HEK293 (cell line): ENCODE results near the gene MACROD1.

ENCODE experiments used
- CTCF ChIA-PET: fragments of 350-600 bp; formaldehyde crosslinking; extraction: SDS; loops from one replicate; lab custom pipeline; 2021; ENCODE audit warnings: antibody characterized with exemption; lab: Yijun Ruan, JAX
- POLR2A ChIA-PET: fragments of 300-600 bp; formaldehyde crosslinking; extraction: SDS; loops from one replicate; lab custom pipeline; 2020; ENCODE audit warnings: antibody characterized with exemption, inconsistent platforms; lab: Yijun Ruan, JAX
- H3K27ac ChIP-seq: fragments of 200-500 bp; sonication (Bioruptor generic); 2 replicates; pipeline ENCODE4 v1.5.1; 2014; ENCODE audit warnings: low read depth, low read length, control low read depth, inconsistent platforms; ENCODE audit errors: extremely low read depth
- H3K36me3 ChIP-seq, 2 experiments: fragments of 200-500 bp in 1 of 2; sonication (Bioruptor generic) in 1 of 2; 1 replicate in 1 of 2; 2 replicates in 1 of 2; pipeline ENCODE4 v1.5.1; 2014 to 2017; ENCODE audit warnings: inconsistent platforms in 2 of 2, low read length in 2 of 2; ENCODE audit not compliant: control insufficient read depth in 2 of 2, insufficient read depth in 1 of 2
- H3K4me1 ChIP-seq: fragments of 200-500 bp; sonication (Bioruptor generic); 2 replicates; pipeline ENCODE4 v1.5.1; 2014; ENCODE audit warnings: mild to moderate bottlenecking, low read length, inconsistent platforms; ENCODE audit not compliant: control insufficient read depth, insufficient read depth
- H3K4me3 ChIP-seq: 2 replicates; pipeline ENCODE4 v1.5.1; 2011; ENCODE audit warnings: low read depth, mild to moderate bottlenecking, control low read depth, low read length, moderate library complexity
- H3K9me3 ChIP-seq: fragments of 200-500 bp; sonication (Bioruptor generic); 2 replicates; pipeline ENCODE4 v1.5.1; 2014; ENCODE audit warnings: low read depth, low read length, inconsistent platforms; ENCODE audit not compliant: control insufficient read depth, insufficient read depth
- GLIS2 ChIP-seq: fragments of 450-650 bp; formaldehyde crosslinking; IDR thresholded peaks from 2 replicates; pipeline ENCODE4 v1.5.1; 2016; ENCODE audit warnings: missing biosample characterization, missing genetic modification characterization
- HOXC10 ChIP-seq: sonication (generic); formaldehyde crosslinking; IDR thresholded peaks from 2 replicates; pipeline ENCODE4 v1.8.1; 2023; ENCODE audit warnings: mild to moderate bottlenecking, missing genetic modification reagents
- OSR2 ChIP-seq: fragments of 450-650 bp; formaldehyde crosslinking; IDR thresholded peaks from 2 replicates; pipeline ENCODE4 v1.5.1; 2016; ENCODE audit warnings: missing biosample characterization, missing genetic modification characterization
- SALL2 ChIP-seq: fragments of 450-650 bp; formaldehyde crosslinking; IDR thresholded peaks from 2 replicates; pipeline ENCODE4 v1.5.0; 2017; ENCODE audit warnings: missing biosample characterization, mild to moderate bottlenecking, missing genetic modification characterization, borderline replicate concordance
- SP2 ChIP-seq: fragments of 450-650 bp; formaldehyde crosslinking; IDR thresholded peaks from 2 replicates; pipeline ENCODE4 v1.5.1; 2016; ENCODE audit warnings: missing biosample characterization, missing genetic modification characterization
- ZBTB20 ChIP-seq: fragments of 450-650 bp; formaldehyde crosslinking; IDR thresholded peaks from 2 replicates; pipeline ENCODE4 v1.5.1; 2016; ENCODE audit warnings: missing biosample characterization, missing genetic modification characterization
- ZIC2 ChIP-seq: fragments of 450-650 bp; formaldehyde crosslinking; IDR thresholded peaks from 2 replicates; pipeline ENCODE4 v1.5.1; 2016; ENCODE audit warnings: missing biosample characterization, missing genetic modification characterization
- ZNF10 ChIP-seq: fragments of 450-650 bp; formaldehyde crosslinking; IDR thresholded peaks from 2 replicates; pipeline ENCODE4 v1.5.1; 2017; ENCODE audit warnings: missing biosample characterization, missing genetic modification characterization
- ZNF112 ChIP-seq: fragments of 450-650 bp; formaldehyde crosslinking; IDR thresholded peaks from 2 replicates; pipeline ENCODE4 v1.5.0; 2017; ENCODE audit warnings: missing biosample characterization, missing genetic modification characterization
- ZNF133 ChIP-seq: fragments of 450-650 bp; formaldehyde crosslinking; IDR thresholded peaks from 2 replicates; pipeline ENCODE4 v1.5.1; 2016; ENCODE audit warnings: missing biosample characterization, missing genetic modification characterization
- ZNF175 ChIP-seq: fragments of 450-650 bp; formaldehyde crosslinking; IDR thresholded peaks from 2 replicates; pipeline ENCODE4 v1.5.1; 2016; ENCODE audit warnings: missing biosample characterization, missing genetic modification characterization
- ZNF202 ChIP-seq: fragments of 450-650 bp; formaldehyde crosslinking; IDR thresholded peaks from 2 replicates; pipeline ENCODE4 v1.5.1; 2016; ENCODE audit warnings: missing biosample characterization, missing genetic modification characterization, borderline replicate concordance
- ZNF211 ChIP-seq: fragments of 450-650 bp; formaldehyde crosslinking; IDR thresholded peaks from 2 replicates; pipeline ENCODE4 v1.5.1; 2016; ENCODE audit warnings: low read depth, missing biosample characterization, missing genetic modification characterization
- ZNF248 ChIP-seq: fragments of 450-650 bp; formaldehyde crosslinking; IDR thresholded peaks from 2 replicates; pipeline ENCODE4 v1.5.1; 2017; ENCODE audit warnings: missing biosample characterization, missing genetic modification characterization
- ZNF350 ChIP-seq: fragments of 450-650 bp; formaldehyde crosslinking; IDR thresholded peaks from 2 replicates; pipeline ENCODE4 v1.5.0; 2017; ENCODE audit warnings: missing biosample characterization, mild to moderate bottlenecking, missing genetic modification characterization
- ZNF529 ChIP-seq: fragments of 450-650 bp; formaldehyde crosslinking; IDR thresholded peaks from 2 replicates; pipeline ENCODE4 v1.5.1; 2017; ENCODE audit warnings: missing genetic modification characterization, missing biosample characterization; ENCODE audit not compliant: insufficient replicate concordance
- ZNF558 ChIP-seq: fragments of 450-650 bp; formaldehyde crosslinking; IDR thresholded peaks from 2 replicates; pipeline ENCODE4 v1.5.1; 2016; ENCODE audit warnings: missing biosample characterization, missing genetic modification characterization
- ZNF571 ChIP-seq: fragments of 450-650 bp; formaldehyde crosslinking; IDR thresholded peaks from 2 replicates; pipeline ENCODE4 v1.5.0; 2017; ENCODE audit warnings: missing biosample characterization, missing genetic modification characterization
- ZNF610 ChIP-seq: fragments of 450-650 bp; formaldehyde crosslinking; IDR thresholded peaks from 2 replicates; pipeline ENCODE4 v1.5.1; 2016; ENCODE audit warnings: missing biosample characterization, missing genetic modification characterization, borderline replicate concordance
- ZNF785 ChIP-seq: fragments of 450-650 bp; formaldehyde crosslinking; IDR thresholded peaks from 2 replicates; pipeline ENCODE4 v1.5.1; 2016; ENCODE audit warnings: missing biosample characterization, missing genetic modification characterization
- ZSCAN16 ChIP-seq: fragments of 450-650 bp; formaldehyde crosslinking; IDR thresholded peaks from 2 replicates; pipeline ENCODE4 v1.5.1; 2016; ENCODE audit warnings: missing biosample characterization, missing genetic modification characterization
- TF ChIP-seq, protein P1 (sequence below): fragments of 450-650 bp; formaldehyde crosslinking; IDR thresholded peaks from 2 replicates; pipeline ENCODE4 v1.5.1; 2017; ENCODE audit warnings: missing biosample characterization, missing genetic modification characterization
- TF ChIP-seq, protein P2 (sequence below): fragments of 450-650 bp; formaldehyde crosslinking; IDR thresholded peaks from 2 replicates; pipeline ENCODE4 v1.5.1; 2016; ENCODE audit warnings: missing biosample characterization, missing genetic modification characterization, low read depth
- TF ChIP-seq, protein P3 (sequence below): fragments of 450-650 bp; formaldehyde crosslinking; conservative IDR thresholded peaks from 2 replicates; pipeline ENCODE4 v1.5.1; 2016; ENCODE audit warnings: low read depth, missing biosample characterization, missing genetic modification characterization
- TF ChIP-seq, protein P4 (sequence below): fragments of 450-650 bp; formaldehyde crosslinking; IDR thresholded peaks from 2 replicates; pipeline ENCODE4 v1.5.1; 2017; ENCODE audit warnings: missing biosample characterization, mild to moderate bottlenecking, missing genetic modification characterization, moderate library complexity

The MACROD1 gene

DNA sequence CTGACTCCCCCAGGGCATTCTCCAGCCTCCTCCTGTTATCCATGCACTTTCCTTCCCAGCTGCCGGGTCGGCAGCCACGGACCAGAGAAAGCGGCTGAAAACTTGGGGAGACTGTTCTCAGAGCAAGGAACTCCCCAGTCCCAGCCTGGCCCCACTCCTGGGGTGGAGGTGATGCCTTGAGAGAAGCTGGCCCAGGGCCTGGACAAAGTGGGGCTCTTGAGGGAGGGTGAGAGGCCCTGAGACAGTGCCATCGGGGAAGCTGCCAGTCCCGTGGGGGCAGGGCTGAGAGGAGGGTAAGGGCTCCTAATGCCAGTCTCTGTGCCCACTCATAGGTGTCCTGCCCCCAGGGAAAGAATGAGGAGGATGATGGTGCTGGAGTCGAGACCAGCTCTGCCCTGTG, 76.4 kb downstream of the MACROD1 start (continued):
- TF ChIP-seq SP2 (tag by site-specific recombination) (no peak), GLIS2 (tag by site-specific recombination) (no peak), ZNF529 (tag by site-specific recombination) (no peak), ZNF248 (tag by site-specific recombination) (no peak), OSR2 (no peak), ZNF211 (no peak), ZNF202 (tag by site-specific recombination) (no peak)
- TF ChIP-seq, protein P1, sequence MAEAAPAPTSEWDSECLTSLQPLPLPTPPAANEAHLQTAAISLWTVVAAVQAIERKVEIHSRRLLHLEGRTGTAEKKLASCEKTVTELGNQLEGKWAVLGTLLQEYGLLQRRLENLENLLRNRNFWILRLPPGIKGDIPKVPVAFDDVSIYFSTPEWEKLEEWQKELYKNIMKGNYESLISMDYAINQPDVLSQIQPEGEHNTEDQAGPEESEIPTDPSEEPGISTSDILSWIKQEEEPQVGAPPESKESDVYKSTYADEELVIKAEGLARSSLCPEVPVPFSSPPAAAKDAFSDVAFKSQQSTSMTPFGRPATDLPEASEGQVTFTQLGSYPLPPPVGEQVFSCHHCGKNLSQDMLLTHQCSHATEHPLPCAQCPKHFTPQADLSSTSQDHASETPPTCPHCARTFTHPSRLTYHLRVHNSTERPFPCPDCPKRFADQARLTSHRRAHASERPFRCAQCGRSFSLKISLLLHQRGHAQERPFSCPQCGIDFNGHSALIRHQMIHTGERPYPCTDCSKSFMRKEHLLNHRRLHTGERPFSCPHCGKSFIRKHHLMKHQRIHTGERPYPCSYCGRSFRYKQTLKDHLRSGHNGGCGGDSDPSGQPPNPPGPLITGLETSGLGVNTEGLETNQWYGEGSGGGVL = no peak

DNA sequence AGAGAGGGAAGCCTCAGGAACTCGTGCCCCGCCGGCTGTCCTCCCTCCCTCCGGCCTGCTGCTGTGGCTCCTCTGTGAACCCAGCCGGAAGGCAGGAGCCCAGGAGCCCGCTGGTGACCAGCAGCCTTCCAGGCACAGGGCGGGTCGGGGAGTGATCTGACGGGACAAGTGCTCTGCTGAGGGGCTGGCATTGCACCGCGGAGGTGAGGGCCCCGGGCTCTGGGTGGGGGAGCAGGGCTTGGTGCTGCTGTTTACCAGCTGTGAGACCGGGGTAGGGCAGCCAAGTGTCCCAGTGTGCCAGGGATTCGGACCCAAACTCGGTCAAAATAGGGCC, 76.9 kb downstream of the MACROD1 start:
- no peak for TF ChIP-seq ZNF571
- no peak for TF ChIP-seq HOXC10 (CRISPR knock-in tag)
- no peak for TF ChIP-seq ZNF175 (tag by site-specific recombination)
- no peak for TF ChIP-seq ZNF529 (tag by site-specific recombination)
- no peak for TF ChIP-seq ZNF133 (tag by site-specific recombination)
- no peak for TF ChIP-seq ZNF350 (tag by site-specific recombination)
- TF ChIP-seq, protein P2, sequence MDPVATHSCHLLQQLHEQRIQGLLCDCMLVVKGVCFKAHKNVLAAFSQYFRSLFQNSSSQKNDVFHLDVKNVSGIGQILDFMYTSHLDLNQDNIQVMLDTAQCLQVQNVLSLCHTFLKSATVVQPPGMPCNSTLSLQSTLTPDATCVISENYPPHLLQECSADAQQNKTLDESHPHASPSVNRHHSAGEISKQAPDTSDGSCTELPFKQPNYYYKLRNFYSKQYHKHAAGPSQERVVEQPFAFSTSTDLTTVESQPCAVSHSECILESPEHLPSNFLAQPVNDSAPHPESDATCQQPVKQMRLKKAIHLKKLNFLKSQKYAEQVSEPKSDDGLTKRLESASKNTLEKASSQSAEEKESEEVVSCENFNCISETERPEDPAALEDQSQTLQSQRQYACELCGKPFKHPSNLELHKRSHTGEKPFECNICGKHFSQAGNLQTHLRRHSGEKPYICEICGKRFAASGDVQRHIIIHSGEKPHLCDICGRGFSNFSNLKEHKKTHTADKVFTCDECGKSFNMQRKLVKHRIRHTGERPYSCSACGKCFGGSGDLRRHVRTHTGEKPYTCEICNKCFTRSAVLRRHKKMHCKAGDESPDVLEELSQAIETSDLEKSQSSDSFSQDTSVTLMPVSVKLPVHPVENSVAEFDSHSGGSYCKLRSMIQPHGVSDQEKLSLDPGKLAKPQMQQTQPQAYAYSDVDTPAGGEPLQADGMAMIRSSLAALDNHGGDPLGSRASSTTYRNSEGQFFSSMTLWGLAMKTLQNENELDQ (tag by site-specific recombination) = no peak
- no peak for TF ChIP-seq ZNF558 (tag by site-specific recombination)
- no peak for TF ChIP-seq ZIC2 (tag by site-specific recombination)
- no peak for TF ChIP-seq ZSCAN16 (tag by site-specific recombination)
- no peak for TF ChIP-seq ZNF610 (tag by site-specific recombination)
- TF ChIP-seq ZNF10 = no peak
- no peak for TF ChIP-seq SALL2
- TF ChIP-seq ZNF785 = no peak
- TF ChIP-seq ZNF112 (tag by site-specific recombination) = no peak
- TF ChIP-seq, protein P3, sequence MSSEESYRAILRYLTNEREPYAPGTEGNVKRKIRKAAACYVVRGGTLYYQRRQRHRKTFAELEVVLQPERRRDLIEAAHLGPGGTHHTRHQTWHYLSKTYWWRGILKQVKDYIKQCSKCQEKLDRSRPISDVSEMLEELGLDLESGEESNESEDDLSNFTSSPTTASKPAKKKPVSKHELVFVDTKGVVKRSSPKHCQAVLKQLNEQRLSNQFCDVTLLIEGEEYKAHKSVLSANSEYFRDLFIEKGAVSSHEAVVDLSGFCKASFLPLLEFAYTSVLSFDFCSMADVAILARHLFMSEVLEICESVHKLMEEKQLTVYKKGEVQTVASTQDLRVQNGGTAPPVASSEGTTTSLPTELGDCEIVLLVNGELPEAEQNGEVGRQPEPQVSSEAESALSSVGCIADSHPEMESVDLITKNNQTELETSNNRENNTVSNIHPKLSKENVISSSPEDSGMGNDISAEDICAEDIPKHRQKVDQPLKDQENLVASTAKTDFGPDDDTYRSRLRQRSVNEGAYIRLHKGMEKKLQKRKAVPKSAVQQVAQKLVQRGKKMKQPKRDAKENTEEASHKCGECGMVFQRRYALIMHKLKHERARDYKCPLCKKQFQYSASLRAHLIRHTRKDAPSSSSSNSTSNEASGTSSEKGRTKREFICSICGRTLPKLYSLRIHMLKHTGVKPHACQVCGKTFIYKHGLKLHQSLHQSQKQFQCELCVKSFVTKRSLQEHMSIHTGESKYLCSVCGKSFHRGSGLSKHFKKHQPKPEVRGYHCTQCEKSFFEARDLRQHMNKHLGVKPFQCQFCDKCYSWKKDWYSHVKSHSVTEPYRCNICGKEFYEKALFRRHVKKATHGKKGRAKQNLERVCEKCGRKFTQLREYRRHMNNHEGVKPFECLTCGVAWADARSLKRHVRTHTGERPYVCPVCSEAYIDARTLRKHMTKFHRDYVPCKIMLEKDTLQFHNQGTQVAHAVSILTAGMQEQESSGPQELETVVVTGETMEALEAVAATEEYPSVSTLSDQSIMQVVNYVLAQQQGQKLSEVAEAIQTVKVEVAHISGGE (tag by site-specific recombination) = no peak
- TF ChIP-seq, protein P4, sequence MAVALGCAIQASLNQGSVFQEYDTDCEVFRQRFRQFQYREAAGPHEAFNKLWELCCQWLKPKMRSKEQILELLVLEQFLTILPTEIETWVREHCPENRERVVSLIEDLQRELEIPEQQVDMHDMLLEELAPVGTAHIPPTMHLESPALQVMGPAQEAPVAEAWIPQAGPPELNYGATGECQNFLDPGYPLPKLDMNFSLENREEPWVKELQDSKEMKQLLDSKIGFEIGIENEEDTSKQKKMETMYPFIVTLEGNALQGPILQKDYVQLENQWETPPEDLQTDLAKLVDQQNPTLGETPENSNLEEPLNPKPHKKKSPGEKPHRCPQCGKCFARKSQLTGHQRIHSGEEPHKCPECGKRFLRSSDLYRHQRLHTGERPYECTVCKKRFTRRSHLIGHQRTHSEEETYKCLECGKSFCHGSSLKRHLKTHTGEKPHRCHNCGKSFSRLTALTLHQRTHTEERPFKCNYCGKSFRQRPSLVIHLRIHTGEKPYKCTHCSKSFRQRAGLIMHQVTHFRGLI = no peak
- no peak for TF ChIP-seq ZBTB20
- TF ChIP-seq, all 188 proteins: peak for 0
- ChIA-PET POLR2A (no interaction called here), CTCF (interaction anchor here (1.3 kb wide), 1 partner anchor 11 kb away, joined by 4 read pairs; no protein-coding TSS in a partner anchor)
- Histone ChIP-seq H3K4me3 (no peak overlapping the region), H3K4me1 (no peaks in the 10 kb centered on the region), H3K27ac (no peak overlapping the region), H3K36me3 (no peaks in the 10 kb centered on the region), H3K9me3 (no peaks in the 10 kb centered on the region)
